PC-9 (cell line): Measurements from ENCODE around the gene DDR2. TPM values are rescaled to one million over a fixed set of nuclear protein-coding genes. Genes with fewer than 3 reads are reported as not detected.

Source experiments
- BruUV-seq: library from RNA; stranded (reverse); fragments of 400-500 nt; replicated peaks from 2 replicates; lab custom pipeline; 2021; lab: Mats Ljungman, UMichigan
- CTCF ChIA-PET: fragments of 300-600 bp; sonication (Branson Sonifier 250); formaldehyde crosslinking; loops from one replicate; lab custom pipeline; 2022; ENCODE audit warnings: antibody characterized with exemption; lab: Charles Lee
- POLR2A ChIA-PET: fragments of 300-600 bp; sonication (Branson Sonifier 250); formaldehyde crosslinking; loops from one replicate; lab custom pipeline; 2022; ENCODE audit warnings: antibody characterized with exemption; ENCODE audit not compliant: unreplicated experiment; lab: Charles Lee
- DNase-seq, 2 experiments: peaks; one replicate each; pipeline versions ENCODE4 v3.0.0 to v3.0.0-alpha.2; 2015 to 2022; ENCODE audit warnings: mixed read lengths in 1 of 2
- H2AFZ ChIP-seq: fragments of 200-600 bp; sonication (generic); 2 replicates; pipeline ENCODE4 v1.8.1; 2017; ENCODE audit warnings: antibody characterized with exemption
- H3F3A ChIP-seq: fragments of 200-600 bp; sonication (generic); 2 replicates; pipeline ENCODE4 v1.8.1; 2017; ENCODE audit warnings: antibody characterized with exemption, mild to moderate bottlenecking, low read depth; ENCODE audit not compliant: insufficient read depth
- H3K27ac ChIP-seq: fragments of 200-600 bp; sonication (generic); 2 replicates; pipeline ENCODE4 v1.6.1; 2016; ENCODE audit warnings: mixed run types
- H3K27me3 ChIP-seq: fragments of 200-600 bp; sonication (generic); 2 replicates; pipeline ENCODE4 v1.6.1; 2016; ENCODE audit warnings: low read depth, mixed run types; ENCODE audit not compliant: insufficient read depth
- H3K36me3 ChIP-seq: fragments of 200-600 bp; sonication (generic); 2 replicates; pipeline ENCODE4 v1.6.1; 2016; ENCODE audit warnings: low read depth, mixed run types
- H3K4me1 ChIP-seq: fragments of 200-600 bp; sonication (generic); replicated peaks from 2 replicates; pipeline ENCODE4 v1.6.1; 2016; ENCODE audit warnings: mixed run types; ENCODE audit not compliant: insufficient read depth
- H3K4me2 ChIP-seq: fragments of 200-600 bp; sonication (generic); 2 replicates; pipeline ENCODE4 v1.6.1; 2017; ENCODE audit warnings: mixed run types
- H3K4me3 ChIP-seq: fragments of 200-600 bp; sonication (generic); 2 replicates; pipeline ENCODE4 v1.6.1; 2016; ENCODE audit warnings: mixed run types
- H3K79me2 ChIP-seq: fragments of 200-600 bp; sonication (generic); 2 replicates; pipeline ENCODE4 v1.6.1; 2017; ENCODE audit warnings: low read depth, mixed run types
- H3K9me2 ChIP-seq: fragments of 200-600 bp; sonication (generic); 2 replicates; pipeline ENCODE4 v1.8.1; 2017; ENCODE audit warnings: mild to moderate bottlenecking; ENCODE audit not compliant: insufficient read depth
- H3K9me3 ChIP-seq: fragments of 200-600 bp; sonication (generic); 2 replicates; pipeline ENCODE4 v1.8.1; 2016; ENCODE audit warnings: low read depth; ENCODE audit not compliant: insufficient read depth
- H4K20me1 ChIP-seq: fragments of 200-600 bp; sonication (generic); 2 replicates; pipeline ENCODE4 v1.8.1; 2017; ENCODE audit not compliant: insufficient read depth
- CTCF ChIP-seq: fragments of 200-600 bp; sonication (generic); conservative IDR thresholded peaks from 2 replicates; pipeline ENCODE4 v1.6.1; 2017; ENCODE audit warnings: mixed run types, antibody characterized with exemption, mild to moderate bottlenecking, moderate library complexity
- EZH2 ChIP-seq: fragments of 200-600 bp; sonication (generic); IDR thresholded peaks from 2 replicates; pipeline ENCODE4 v1.8.0; 2017; ENCODE audit warnings: antibody characterized with exemption, low read depth
- intact Hi-C: fragments of 100-400 bp; cut with micrococcal nuclease; formaldehyde crosslinking; loops from one replicate; pipeline ENCODE4 v1.10.0; 2022; ENCODE audit not compliant: unreplicated experiment
- total RNA-seq: library from RNA; stranded (reverse); gene quantifications from 2 replicates; pipeline ENCODE4 v1.2.3, GENCODE V29; 2021

Gene DDR2
- total RNA-seq, 1 experiment from 2014 or later: 0.35 TPM

DNA sequence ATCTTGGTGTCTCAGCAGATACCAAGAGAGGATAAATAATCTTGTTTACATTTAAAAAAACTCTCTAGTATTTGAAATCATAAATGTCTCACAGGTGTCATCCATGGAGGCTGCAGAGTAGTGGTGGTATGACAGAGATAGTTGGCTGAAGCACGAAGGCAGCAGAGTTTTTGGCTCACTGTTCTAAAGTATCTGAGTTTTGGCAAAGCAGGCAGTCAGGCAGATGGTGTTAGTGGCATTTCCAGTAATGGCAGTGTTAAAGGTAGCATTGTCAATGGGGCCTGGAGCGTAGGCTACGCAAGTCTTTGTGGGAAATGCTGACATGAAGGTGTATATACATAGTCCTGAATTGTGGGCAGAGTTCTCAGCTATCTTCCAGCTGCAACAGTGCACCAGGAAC is 89.8 kb downstream of the DDR2 start:
- no peak overlapping the region for H2AFZ ChIP-seq
- no peak overlapping the region for H3K27ac ChIP-seq
- no peak overlapping the region for H3K4me3 ChIP-seq
- no peaks in the 10 kb centered on the region for H3K27me3 ChIP-seq
- no peaks in the 10 kb centered on the region for H3K36me3 ChIP-seq
- H3K9me2 ChIP-seq: no peaks in the 10 kb centered on the region; the same call in 1 of the 2 replicates
- H3K79me2 ChIP-seq: no peaks in the 10 kb centered on the region
- H4K20me1 ChIP-seq: no peaks in the 10 kb centered on the region
- CTCF ChIA-PET: no interaction called here
- BruUV-seq: no TSS peak
- no peak overlapping the region for H3K4me2 ChIP-seq
- H3K4me1 ChIP-seq: no peaks in the 10 kb centered on the region
- H3K9me3 ChIP-seq: no peaks in the 10 kb centered on the region
- no peaks in the 10 kb centered on the region for H3F3A ChIP-seq
- intact Hi-C loops: loop anchor here (10.0 kb wide), 1 partner anchor 87 kb away; the partner anchor contains the start of gene DDR2
- no peak for TF ChIP-seq EZH2
- no peak for TF ChIP-seq CTCF
- DNase-seq: no peak
- POLR2A ChIA-PET: no interaction called here

DNA sequence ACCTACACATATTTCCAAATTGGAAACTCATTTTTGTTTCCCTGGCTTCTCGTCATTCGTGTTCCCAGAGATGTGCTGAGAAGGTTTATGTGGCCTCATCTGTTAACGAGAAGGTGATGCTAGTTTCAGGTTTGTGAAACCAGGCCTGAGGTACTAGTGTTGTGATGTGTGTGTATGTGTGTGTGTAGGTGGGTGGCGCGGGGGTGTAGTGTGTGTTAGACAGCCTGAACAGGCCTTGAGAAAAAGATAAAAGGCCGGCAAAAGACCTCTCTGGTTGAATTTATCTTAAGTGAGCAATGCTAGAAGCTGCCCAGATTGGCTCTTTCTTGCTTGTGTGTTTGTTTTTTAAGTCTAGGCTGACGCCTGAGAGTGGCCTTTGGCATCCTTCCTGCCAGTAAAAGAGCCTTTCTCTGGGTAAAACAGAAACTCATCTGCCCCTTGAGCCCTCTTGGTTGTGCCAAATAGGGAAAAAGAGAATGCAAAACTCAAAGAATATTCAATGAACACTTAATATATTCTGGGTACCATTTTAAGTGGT is 92.4 kb downstream of the DDR2 start:
- ChIA-PET POLR2A (no interaction called here), CTCF (no interaction called here)
- no peak for DNase-seq
- Histone ChIP-seq H3K4me3 (no peak overlapping the region), H3K9me3 (no peaks in the 10 kb centered on the region), H3K36me3 (no peaks in the 10 kb centered on the region), H3F3A (no peaks in the 10 kb centered on the region), H2AFZ (no peak overlapping the region), H4K20me1 (no peaks in the 10 kb centered on the region), H3K27ac (no peak overlapping the region), H3K4me2 (no peak overlapping the region), H3K79me2 (no peaks in the 10 kb centered on the region), H3K9me2 (no peaks in the 10 kb centered on the region), H3K4me1 (no peaks in the 10 kb centered on the region), H3K27me3 (no peaks in the 10 kb centered on the region)
- intact Hi-C loops: loop anchor here (10.0 kb wide), 1 partner anchor 90 kb away; the partner anchor contains the start of gene DDR2
- TF ChIP-seq CTCF: no peak
- TF ChIP-seq EZH2: no peak
- BruUV-seq: no TSS peak

- no peak overlapping the region for H3K27ac ChIP-seq
- no peaks in the 10 kb centered on the region for H3F3A ChIP-seq
- no peaks in the 10 kb centered on the region for H3K9me3 ChIP-seq
- H3K4me3 ChIP-seq: no peak overlapping the region
- H3K9me2 ChIP-seq: no peaks in the 10 kb centered on the region
- no peak overlapping the region for H2AFZ ChIP-seq
- no peaks in the 10 kb centered on the region for H3K36me3 ChIP-seq
- H3K4me1 ChIP-seq: no peaks in the 10 kb centered on the region
- no peaks in the 10 kb centered on the region for H3K27me3 ChIP-seq
- H3K4me2 ChIP-seq: no peak overlapping the region
- BruUV-seq: no TSS peak
- CTCF ChIA-PET: no interaction called here
- intact Hi-C loops: loop anchor here (10.0 kb wide), 1 partner anchor 91 kb away; the partner anchor contains the start of gene DDR2
- H3K79me2 ChIP-seq: no peaks in the 10 kb centered on the region
- H4K20me1 ChIP-seq: no peaks in the 10 kb centered on the region
- POLR2A ChIA-PET: no interaction called here
- peak in 1 of 2 experiments; percentile 9 for DNase-seq
- TF ChIP-seq EZH2 (no peak), CTCF (no peak)
These were observed 93.1 kb downstream of the DDR2 start for GRCh38 chr1:162725301-162725837.
